Duodenal mucosa (tissue), 2 donors: ENCODE data around the gene MAP3K15.
"Not testable (repeated sequence)": the region's sequence is repeated elsewhere in the genome, so short reads cannot be mapped to it uniquely, and the experiment has no call there.

Experiments used
- H3K27ac ChIP-seq: one replicate; pipeline ENCODE4 v1.7.0; 2013; ENCODE audit warnings: low read depth, low read length
- H3K27me3 ChIP-seq, 2 donors: one replicate each; pipeline ENCODE4 v1.7.0; 2013; ENCODE audit warnings: low read length in 2 of 2, control low read depth in 1 of 2; ENCODE audit not compliant: insufficient read depth in 2 of 2, control insufficient read depth in 1 of 2
- H3K36me3 ChIP-seq, 2 donors: one replicate each; pipeline ENCODE4 v1.7.0; 2013; ENCODE audit warnings: low read length in 2 of 2, control low read depth in 1 of 2; ENCODE audit not compliant: insufficient read depth in 2 of 2, control insufficient read depth in 1 of 2
- H3K4me1 ChIP-seq, 2 donors: one replicate each; pipeline ENCODE4 v1.7.0; 2013; ENCODE audit warnings: low read length in 2 of 2, control low read depth in 1 of 2; ENCODE audit not compliant: insufficient read depth in 2 of 2, control insufficient read depth in 1 of 2
- H3K4me3 ChIP-seq, 2 donors: one replicate each; pipeline ENCODE4 v1.7.0; 2013; ENCODE audit warnings: low read length in 2 of 2, low read depth in 1 of 2
- H3K9ac ChIP-seq, 2 donors: one replicate each; pipeline ENCODE4 v1.7.0; 2013; ENCODE audit warnings: low read length in 2 of 2, low read depth in 1 of 2
- H3K9me3 ChIP-seq, 2 donors: one replicate each; pipeline ENCODE4 v1.7.0; 2013; ENCODE audit warnings: low read length in 2 of 2, control low read depth in 1 of 2; ENCODE audit not compliant: control insufficient read depth in 1 of 2

The MAP3K15 gene

GRCh38 chrX:19443869-19444526 is 71.3 kb downstream of the MAP3K15 start:
- Histone ChIP-seq H3K9me3 (no peaks in the 10 kb centered on the region), H3K4me1 (no peaks in the 10 kb centered on the region), H3K4me3 (no peak overlapping the region), H3K27me3 (no peaks in the 10 kb centered on the region), H3K27ac (no peak overlapping the region), H3K9ac (no peak overlapping the region), H3K36me3 (no peaks in the 10 kb centered on the region)

GRCh38 chrX:19440713-19441112 is 74.6 kb downstream of the MAP3K15 start:
- Histone ChIP-seq H3K27me3 (no peaks in the 10 kb centered on the region), H3K4me3 (no peak overlapping the region), H3K36me3 (no peaks in the 10 kb centered on the region), H3K9ac (no peak overlapping the region), H3K4me1 (no peaks in the 10 kb centered on the region), H3K9me3 (no peaks in the 10 kb centered on the region), H3K27ac (no peak overlapping the region)

GRCh38 chrX:19422661-19423060 is 92.6 kb downstream of the MAP3K15 start:
- H3K4me3 ChIP-seq, H3K27me3 ChIP-seq, H3K9ac ChIP-seq, H3K36me3 ChIP-seq, H3K4me1 ChIP-seq, H3K27ac ChIP-seq, H3K9me3 ChIP-seq: not testable (repeated sequence)

GRCh38 chrX:19410259-19410658 is 105.0 kb downstream of the MAP3K15 start:
- no peaks in the 10 kb centered on the region for H3K4me1 ChIP-seq
- no peak overlapping the region for H3K27ac ChIP-seq
- H3K36me3 ChIP-seq: no peaks in the 10 kb centered on the region
- H3K9me3 ChIP-seq: no peaks in the 10 kb centered on the region
- H3K27me3 ChIP-seq: no peaks in the 10 kb centered on the region
- no peak overlapping the region for H3K9ac ChIP-seq
- no peak overlapping the region for H3K4me3 ChIP-seq

GRCh38 chrX:19403696-19404095 is 111.6 kb downstream of the MAP3K15 start:
- Histone ChIP-seq H3K27me3 (no peaks in the 10 kb centered on the region), H3K9me3 (no peaks in the 10 kb centered on the region), H3K27ac (no peak overlapping the region), H3K4me1 (no peaks in the 10 kb centered on the region), H3K9ac (no peak overlapping the region), H3K36me3 (no peaks in the 10 kb centered on the region), H3K4me3 (no peak overlapping the region)

- Histone ChIP-seq H3K4me1 (no peaks in the 10 kb centered on the region), H3K27me3 (no peaks in the 10 kb centered on the region), H3K4me3 (no peak overlapping the region), H3K9ac (no peak overlapping the region), H3K27ac (no peak overlapping the region), H3K36me3 (no peaks in the 10 kb centered on the region), H3K9me3 (no peaks in the 10 kb centered on the region)
Measured at GRCh38 chrX:19392703-19393102, 122.6 kb downstream of the MAP3K15 start.

GRCh38 chrX:19392078-19392477 is 123.2 kb downstream of the MAP3K15 start:
- H3K4me1 ChIP-seq: no peaks in the 10 kb centered on the region
- H3K27me3 ChIP-seq: no peaks in the 10 kb centered on the region
- H3K9me3 ChIP-seq: no peaks in the 10 kb centered on the region
- H3K36me3 ChIP-seq: no peaks in the 10 kb centered on the region
- H3K9ac ChIP-seq: no peak overlapping the region
- no peak overlapping the region for H3K27ac ChIP-seq
- H3K4me3 ChIP-seq: no peak overlapping the region

GRCh38 chrX:19389227-19389845 is 126.0 kb downstream of the MAP3K15 start:
- Histone ChIP-seq H3K27ac (no peak overlapping the region), H3K27me3 (no peaks in the 10 kb centered on the region), H3K36me3 (no peaks in the 10 kb centered on the region), H3K9me3 (no peaks in the 10 kb centered on the region), H3K9ac (no peak overlapping the region), H3K4me1 (no peaks in the 10 kb centered on the region), H3K4me3 (no peak overlapping the region)

GRCh38 chrX:19388741-19389140 is 126.6 kb downstream of the MAP3K15 start:
- Histone ChIP-seq H3K4me1 (no peaks in the 10 kb centered on the region), H3K36me3 (no peaks in the 10 kb centered on the region), H3K9ac (no peak overlapping the region), H3K27me3 (no peaks in the 10 kb centered on the region), H3K9me3 (no peaks in the 10 kb centered on the region), H3K27ac (no peak overlapping the region), H3K4me3 (no peak overlapping the region)

- Histone ChIP-seq H3K9me3 (no peaks in the 10 kb centered on the region), H3K4me3 (no peak overlapping the region), H3K36me3 (no peaks in the 10 kb centered on the region), H3K4me1 (no peaks in the 10 kb centered on the region), H3K27me3 (no peaks in the 10 kb centered on the region), H3K27ac (no peak overlapping the region), H3K9ac (no peak overlapping the region)
Measured at GRCh38 chrX:19388064-19388679, 127.1 kb downstream of the MAP3K15 start.
